NCI-H446 treated with DMSO at 0.1 percent for 48 hours (cell line): ENCODE data around the gene NLRC5.
"Not testable (repeated sequence)": the region's sequence is repeated elsewhere in the genome, so short reads cannot be mapped to it uniquely, and the experiment has no call there.

Experiments
- DNase-seq: peaks from one replicate; lab custom pipeline; 2025; lab: John Stamatoyannopoulos, UW

Gene NLRC5

GRCh38 chr16:57083485-57084126, 94.2 kb downstream of the NLRC5 start:
- no peak for DNase-seq

- no peak for DNase-seq
These were observed 95.0 kb downstream of the NLRC5 start for GRCh38 chr16:57084257-57084770.

GRCh38 chr16:57084996-57085395, 95.6 kb downstream of the NLRC5 start:
- DNase-seq: no peak

- no peak for DNase-seq
These were observed 97.6 kb downstream of the NLRC5 start for GRCh38 chr16:57087003-57087402.

- DNase-seq: no peak
These were observed 100.0 kb downstream of the NLRC5 start for GRCh38 chr16:57089406-57089805.

GRCh38 chr16:57091200-57091974, 102.0 kb downstream of the NLRC5 start:
- no peak for DNase-seq

- DNase-seq: no peak
These were observed 102.8 kb downstream of the NLRC5 start, which contains the start of gene CPNE2 for GRCh38 chr16:57091975-57092785. Gene CPNE2 (plus strand): TSS chr16:57092583. CDS start chr16:57110743, 18,160 bp downstream.

- no peak for DNase-seq
These were observed 103.5 kb downstream of the NLRC5 start for GRCh38 chr16:57092786-57093411.

GRCh38 chr16:57093666-57094564, 104.6 kb downstream of the NLRC5 start:
- DNase-seq: no peak

- DNase-seq: no peak
These were observed 105.6 kb downstream of the NLRC5 start for GRCh38 chr16:57094911-57095310.

GRCh38 chr16:57096192-57096591, 106.8 kb downstream of the NLRC5 start:
- DNase-seq: no peak

- no peak for DNase-seq
These were observed 107.4 kb downstream of the NLRC5 start for GRCh38 chr16:57096793-57097192.

- DNase-seq: no peak
These were observed 109.0 kb downstream of the NLRC5 start for GRCh38 chr16:57098188-57098841.

GRCh38 chr16:57099965-57100364, 110.6 kb downstream of the NLRC5 start:
- DNase-seq: not testable (repeated sequence)

- no peak for DNase-seq
These were observed 111.1 kb downstream of the NLRC5 start for GRCh38 chr16:57100445-57100844.

- no peak for DNase-seq
These were observed 113.8 kb downstream of the NLRC5 start for GRCh38 chr16:57102888-57103851.

GRCh38 chr16:57104706-57105105, 115.3 kb downstream of the NLRC5 start:
- DNase-seq: no peak

- DNase-seq: no peak
These were observed 115.8 kb downstream of the NLRC5 start for GRCh38 chr16:57105184-57105583.

GRCh38 chr16:57106767-57107166, 117.4 kb downstream of the NLRC5 start:
- DNase-seq: no peak
